GM13977 (cell line): ENCODE results near the gene MRPL39.
A peak's percentile ranks its signal among the peaks of the same experiment; 100 is the strongest.

Experiments used
- DNase-seq: peaks from one replicate; pipeline ENCODE4 v3.0.0; 2012; ENCODE audit warnings: low spot score
- in situ Hi-C: fragments of 300-500 bp; cut with MboI; formaldehyde crosslinking; loops from one replicate; pipeline ENCODE4 v1.12.0; 2022; ENCODE audit warnings: low sequenced_read_pairs, low pct_unique_long_range_greater_than_20kb, mixed read lengths, inconsistent platforms; ENCODE audit not compliant: unreplicated experiment
- TF ChIP-seq, protein P1 (sequence below): IDR thresholded peaks from 2 replicates; pipeline ENCODE4 v1.5.1; 2012; ENCODE audit warnings: mild to moderate bottlenecking, control low read depth; ENCODE audit not compliant: insufficient read depth; ENCODE audit errors: extremely low read depth, missing control alignments

Gene MRPL39

DNA sequence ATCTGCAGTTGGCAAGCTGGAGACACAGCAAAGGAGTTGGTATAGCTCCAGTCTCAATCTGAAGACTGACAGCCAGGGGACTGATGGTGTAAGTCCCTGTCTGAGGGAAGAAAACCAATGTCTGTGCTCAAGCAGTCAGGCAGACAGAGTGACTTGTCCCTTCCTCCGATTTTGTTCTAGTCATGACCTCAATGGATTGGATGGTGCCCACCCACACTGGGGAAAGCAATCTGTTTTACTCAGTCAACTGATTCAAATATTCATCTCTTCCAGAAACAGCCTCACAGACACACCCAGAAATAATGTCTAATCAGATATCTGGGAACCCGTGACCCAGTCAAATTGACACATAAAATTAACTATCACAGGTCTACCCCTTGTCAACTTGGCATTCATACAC, 11.9 kb upstream of the MRPL39 start:
- in situ Hi-C loops: loop anchor here (10.0 to 25.0 kb wide), 2 partner anchors 246 to 1093 kb away; no protein-coding TSS in a partner anchor

DNA sequence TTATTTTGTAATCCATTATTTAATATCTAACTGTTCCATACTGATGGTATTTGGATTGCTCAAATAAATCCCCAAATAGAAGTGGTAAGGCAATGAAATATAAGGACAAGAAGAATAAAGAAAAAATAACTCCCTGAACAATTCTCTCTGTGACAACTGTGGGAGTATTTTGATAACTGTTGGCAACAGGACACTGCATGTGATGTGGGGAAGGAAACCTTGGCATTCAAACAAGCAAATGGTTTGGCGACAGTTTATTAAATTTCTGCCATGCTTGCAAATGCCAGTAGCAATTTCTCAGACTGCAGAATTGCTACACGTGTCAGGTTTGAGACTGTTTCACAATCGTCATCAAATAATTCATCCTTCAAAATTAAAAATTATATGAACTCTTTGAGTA, 8.6 kb upstream of the MRPL39 start:
- no peak for DNase-seq
- TF ChIP-seq, protein P1, sequence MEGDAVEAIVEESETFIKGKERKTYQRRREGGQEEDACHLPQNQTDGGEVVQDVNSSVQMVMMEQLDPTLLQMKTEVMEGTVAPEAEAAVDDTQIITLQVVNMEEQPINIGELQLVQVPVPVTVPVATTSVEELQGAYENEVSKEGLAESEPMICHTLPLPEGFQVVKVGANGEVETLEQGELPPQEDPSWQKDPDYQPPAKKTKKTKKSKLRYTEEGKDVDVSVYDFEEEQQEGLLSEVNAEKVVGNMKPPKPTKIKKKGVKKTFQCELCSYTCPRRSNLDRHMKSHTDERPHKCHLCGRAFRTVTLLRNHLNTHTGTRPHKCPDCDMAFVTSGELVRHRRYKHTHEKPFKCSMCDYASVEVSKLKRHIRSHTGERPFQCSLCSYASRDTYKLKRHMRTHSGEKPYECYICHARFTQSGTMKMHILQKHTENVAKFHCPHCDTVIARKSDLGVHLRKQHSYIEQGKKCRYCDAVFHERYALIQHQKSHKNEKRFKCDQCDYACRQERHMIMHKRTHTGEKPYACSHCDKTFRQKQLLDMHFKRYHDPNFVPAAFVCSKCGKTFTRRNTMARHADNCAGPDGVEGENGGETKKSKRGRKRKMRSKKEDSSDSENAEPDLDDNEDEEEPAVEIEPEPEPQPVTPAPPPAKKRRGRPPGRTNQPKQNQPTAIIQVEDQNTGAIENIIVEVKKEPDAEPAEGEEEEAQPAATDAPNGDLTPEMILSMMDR: no peak
- in situ Hi-C loops: loop anchor here (10.0 to 25.0 kb wide), 2 partner anchors 249 to 1096 kb away; no protein-coding TSS in a partner anchor

More for the DNA sequence above, 11.9 kb upstream of the MRPL39 start:
- no peak for DNase-seq
- TF ChIP-seq, protein P1: no peak

DNA sequence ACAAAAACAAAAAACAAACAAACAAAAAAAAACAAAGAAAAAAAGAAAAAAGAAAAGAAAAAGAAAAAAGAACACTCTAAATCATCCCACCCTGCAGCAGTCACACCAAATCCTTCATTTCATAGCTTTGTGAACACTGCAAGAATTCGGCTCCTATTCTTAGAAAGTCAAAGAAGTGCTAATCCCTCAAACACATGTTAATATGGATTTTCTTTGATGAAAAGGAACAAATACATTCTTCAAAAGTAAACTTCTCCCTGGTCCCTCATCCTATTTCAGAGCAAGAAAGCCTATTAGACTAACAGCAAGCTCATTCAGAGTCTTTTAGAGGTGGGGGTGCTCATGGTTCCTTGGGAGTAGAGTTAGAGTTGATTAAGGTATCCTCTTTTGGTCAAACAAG, 7.2 kb upstream of the MRPL39 start:
- TF ChIP-seq, protein P1: no peak
- no peak for DNase-seq
- in situ Hi-C loops: loop anchor here (10.0 to 25.0 kb wide), 2 partner anchors 250 to 1098 kb away; no protein-coding TSS in a partner anchor

DNA sequence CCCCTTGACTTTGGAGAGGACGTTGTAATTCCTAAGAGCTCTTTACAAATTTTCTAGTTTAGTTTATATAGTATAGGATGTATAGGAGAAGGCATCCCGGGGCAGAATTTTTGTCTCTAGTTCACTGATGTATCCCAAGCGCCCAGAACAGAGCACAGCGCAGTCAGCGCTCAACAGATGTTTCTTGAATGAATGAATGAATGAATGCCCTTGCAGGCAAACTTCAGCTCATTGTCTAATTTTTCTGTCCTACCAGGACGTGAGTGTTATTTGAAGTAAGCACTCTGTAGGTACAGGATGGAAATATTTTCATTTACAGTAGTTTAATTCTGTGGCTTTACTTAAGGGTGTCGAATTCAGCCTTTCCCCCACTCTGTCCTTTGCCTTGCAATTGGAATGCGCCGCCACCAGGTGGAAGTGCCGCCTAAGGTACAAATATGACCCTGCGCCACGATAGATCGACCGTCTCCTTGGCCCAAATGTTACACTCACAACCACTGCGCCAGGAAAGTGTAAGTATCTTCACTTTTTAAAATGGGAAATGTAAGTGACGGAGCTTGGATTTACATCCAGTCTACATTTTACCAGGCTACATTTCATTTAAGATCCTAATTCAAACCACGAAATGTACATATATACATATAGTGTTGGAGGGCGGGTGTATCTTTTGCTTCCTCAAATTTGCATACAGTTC, 910 bp upstream of the MRPL39 start:
- peak; percentile 83 for DNase-seq
- TF ChIP-seq, protein P1: peak; percentile 92
- in situ Hi-C loops: loop anchor here (10.0 to 25.0 kb wide), 2 partner anchors 117 to 1104 kb away; no protein-coding TSS in a partner anchor

DNA sequence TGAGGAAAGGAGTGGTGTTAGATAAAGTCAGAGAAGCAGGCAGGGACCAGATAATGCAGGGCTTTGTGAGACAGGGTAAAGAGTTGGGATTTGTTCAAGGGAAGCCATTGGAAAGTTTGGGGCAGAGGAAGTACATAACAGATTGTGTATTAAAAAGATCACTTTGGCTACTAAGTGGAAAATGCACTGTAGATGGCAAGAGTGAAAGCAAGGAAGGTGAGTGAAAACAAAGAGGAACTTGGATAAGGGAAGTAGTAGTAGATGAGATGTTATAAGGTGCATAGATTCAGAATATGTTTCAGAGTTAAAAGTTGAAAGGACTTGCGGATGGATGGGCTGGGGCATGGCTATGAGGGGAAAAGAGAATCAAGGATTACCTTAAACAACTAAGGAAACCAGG, 17.4 kb downstream of the MRPL39 start:
- TF ChIP-seq, protein P1: no peak
- DNase-seq: no peak
- in situ Hi-C loops: no loop called here

DNA sequence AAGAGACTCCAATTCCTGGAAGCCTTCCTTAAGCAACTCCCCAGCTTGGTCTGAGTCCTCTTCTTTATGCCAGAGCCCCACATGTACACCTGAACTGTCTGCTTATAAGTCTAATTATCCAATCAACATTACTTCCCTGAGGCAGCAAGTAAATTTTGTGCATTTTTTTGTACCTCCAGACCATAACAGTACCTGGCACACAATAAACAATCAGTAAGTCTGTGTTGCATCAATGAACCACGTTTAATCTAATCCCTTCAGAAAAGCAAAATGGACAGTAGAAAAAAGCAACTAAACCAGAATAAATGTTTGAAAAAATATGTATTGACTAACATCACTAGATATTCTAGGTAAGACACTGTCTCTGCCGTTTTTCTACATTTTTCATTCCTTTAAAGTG, 20.5 kb downstream of the MRPL39 start:
- in situ Hi-C loops: no loop called here
- no peak for DNase-seq
- TF ChIP-seq, protein P1: no peak
